Measurements from ENCODE around the gene ZFHX3. TPM values are rescaled to one million over a fixed set of nuclear protein-coding genes. Genes with fewer than 3 reads are reported as not detected.

ZFHX3 gene
- total and polyA plus RNA-seq, 2 donors (not counting 1 experiment from before 2014, with no cell fraction given), result 4.7 to 7.3 TPM

- Histone ChIP-seq H3K4me3 (replicated peaks in 1 of 4; ENCODE audit: control extremely low read depth in 1 of 4, insufficient read depth in 1 of 4, low read depth in 3 of 4, low read length in 4 of 4) (peak overlapping the region in 1 of 4 experiments; percentile 2), H3K4me2 (ENCODE audit: extremely low read depth, insufficient read depth, low read length) (peak overlapping the region; percentile 59), H3K9me3 (ENCODE audit: control insufficient read depth, insufficient read depth, low read depth, low read length) (no peaks in the 10 kb centered on the region), H3K27me3 (ENCODE audit: control insufficient read depth, insufficient read depth, low read length) (no peaks in the 10 kb centered on the region), H3K36me3 (ENCODE audit: control insufficient read depth, insufficient read depth, low read length) (no peaks in the 10 kb centered on the region), H2AFZ (ENCODE audit: low read length) (no peak overlapping the region), H3K79me2 (ENCODE audit: control insufficient read depth, insufficient read depth, low read length) (peaks cover 90% of the 10 kb centered on the region), H3K9ac (ENCODE audit: insufficient read depth, low read length) (no peak overlapping the region), H3K27ac (ENCODE audit: insufficient read depth, low read length) (peak overlapping the region; percentile 70), H4K20me1 (ENCODE audit: control insufficient read depth, extremely low read depth, insufficient read depth, low read length) (no peaks in the 10 kb centered on the region), H3K4me1 (ENCODE audit: control insufficient read depth, extremely low read depth, insufficient read depth, low read length) (peaks cover 19% of the 10 kb centered on the region)
- DNase-seq (ENCODE audit: low read depth in 2 of 2), result peak in 1 of 2 donors; percentile 77
- no peak for TF ChIP-seq CTCF (conservative IDR thresholded peaks at IDR 0.05 in 1 of 2, IDR thresholded peaks at IDR 0.05 in 1 of 2; ENCODE audit: low read depth in 1 of 2, low read length in 2 of 2)
- no peak for TF ChIP-seq EZH2 (IDR thresholded peaks at IDR 0.05; ENCODE audit: low read length, missing control alignments)
Observed at GRCh38 chr16:73043828-73044467, 4.0 kb downstream of the ZFHX3 start.

GRCh38 chr16:73042807-73043206 is 5.1 kb downstream of the ZFHX3 start:
- Histone ChIP-seq H3K79me2 (ENCODE audit: control insufficient read depth, insufficient read depth, low read length) (peaks cover 92% of the 10 kb centered on the region), H3K36me3 (ENCODE audit: control insufficient read depth, insufficient read depth, low read length) (no peaks in the 10 kb centered on the region), H3K4me3 (replicated peaks in 1 of 4; ENCODE audit: control extremely low read depth in 1 of 4, insufficient read depth in 1 of 4, low read depth in 3 of 4, low read length in 4 of 4) (no peak overlapping the region), H3K4me2 (ENCODE audit: extremely low read depth, insufficient read depth, low read length) (no peak overlapping the region), H3K9ac (ENCODE audit: insufficient read depth, low read length) (no peak overlapping the region), H2AFZ (ENCODE audit: low read length) (no peak overlapping the region), H4K20me1 (ENCODE audit: control insufficient read depth, extremely low read depth, insufficient read depth, low read length) (no peaks in the 10 kb centered on the region), H3K9me3 (ENCODE audit: control insufficient read depth, insufficient read depth, low read depth, low read length) (no peaks in the 10 kb centered on the region), H3K27me3 (ENCODE audit: control insufficient read depth, insufficient read depth, low read length) (no peaks in the 10 kb centered on the region), H3K27ac (ENCODE audit: insufficient read depth, low read length) (no peak overlapping the region), H3K4me1 (ENCODE audit: control insufficient read depth, extremely low read depth, insufficient read depth, low read length) (peaks cover 17% of the 10 kb centered on the region)
- TF ChIP-seq CTCF (conservative IDR thresholded peaks at IDR 0.05 in 1 of 2, IDR thresholded peaks at IDR 0.05 in 1 of 2; ENCODE audit: low read depth in 1 of 2, low read length in 2 of 2), result no peak
- TF ChIP-seq EZH2 (IDR thresholded peaks at IDR 0.05; ENCODE audit: low read length, missing control alignments), result no peak
- no peak for DNase-seq (ENCODE audit: low read depth in 2 of 2)

GRCh38 chr16:73041676-73042075 is 6.3 kb downstream of the ZFHX3 start:
- no peak overlapping the region for H3K9ac ChIP-seq (ENCODE audit: insufficient read depth, low read length)
- no peaks in the 10 kb centered on the region for H3K9me3 ChIP-seq (ENCODE audit: control insufficient read depth, insufficient read depth, low read depth, low read length)
- no peak for DNase-seq (ENCODE audit: low read depth in 2 of 2)
- no peak overlapping the region for H3K4me3 ChIP-seq (replicated peaks in 1 of 4; ENCODE audit: control extremely low read depth in 1 of 4, insufficient read depth in 1 of 4, low read depth in 3 of 4, low read length in 4 of 4)
- H3K4me1 ChIP-seq (ENCODE audit: control insufficient read depth, extremely low read depth, insufficient read depth, low read length), result peaks cover 18% of the 10 kb centered on the region
- peaks cover 93% of the 10 kb centered on the region for H3K79me2 ChIP-seq (ENCODE audit: control insufficient read depth, insufficient read depth, low read length)
- H3K36me3 ChIP-seq (ENCODE audit: control insufficient read depth, insufficient read depth, low read length), result no peaks in the 10 kb centered on the region
- H3K4me2 ChIP-seq (ENCODE audit: extremely low read depth, insufficient read depth, low read length), result no peak overlapping the region
- no peak overlapping the region for H3K27ac ChIP-seq (ENCODE audit: insufficient read depth, low read length)
- TF ChIP-seq CTCF (conservative IDR thresholded peaks at IDR 0.05 in 1 of 2, IDR thresholded peaks at IDR 0.05 in 1 of 2; ENCODE audit: low read depth in 1 of 2, low read length in 2 of 2) (no peak), EZH2 (IDR thresholded peaks at IDR 0.05; ENCODE audit: low read length, missing control alignments) (no peak)
- no peak overlapping the region for H2AFZ ChIP-seq (ENCODE audit: low read length)
- H4K20me1 ChIP-seq (ENCODE audit: control insufficient read depth, extremely low read depth, insufficient read depth, low read length), result no peaks in the 10 kb centered on the region
- no peaks in the 10 kb centered on the region for H3K27me3 ChIP-seq (ENCODE audit: control insufficient read depth, insufficient read depth, low read length)

All from fibroblast of lung (primary cell).